GM12878 (cell line): Measurements from ENCODE around the gene TSHB. TPM values are rescaled to one million over a fixed set of nuclear protein-coding genes. Genes with fewer than 3 reads are reported as not detected.

Source experiments
- ATAC-seq: fragments of 200-7000 bp; cut with Tn5 transposase; 3 replicates; pipeline ENCODE4 v1.9.1; 2020; ENCODE audit warnings: mild to moderate bottlenecking, moderate library complexity
- BruUV-seq: library from RNA; stranded (reverse); fragments of 400-500 nt; replicated peaks from 2 replicates; lab custom pipeline; 2021; lab: Mats Ljungman, UMichigan
- CTCF ChIA-PET: fragments of 300-600 bp; sonication (Branson Sonifier 250); formaldehyde crosslinking; extraction: SDS; loops from one replicate; lab custom pipeline; 2021; ENCODE audit warnings: inconsistent platforms; lab: Yijun Ruan, JAX
- POLR2A ChIA-PET: fragments of 350-600 bp; formaldehyde crosslinking; extraction: SDS; loops from one replicate; lab custom pipeline; 2021; ENCODE audit warnings: inconsistent platforms; lab: Charles Lee
- RAD21 ChIA-PET: fragments of 300-600 bp; sonication (Branson Sonifier 250); formaldehyde crosslinking; loops from one replicate; lab custom pipeline; 2023; ENCODE audit warnings: antibody characterized with exemption; ENCODE audit not compliant: unreplicated experiment; lab: Charles Lee
- SMC1A ChIA-PET: fragments of 300-600 bp; sonication (Branson Sonifier 250); formaldehyde crosslinking; loops from one replicate; lab custom pipeline; 2023; ENCODE audit not compliant: unreplicated experiment, uncharacterized antibody; lab: Charles Lee
- DNase-seq: peaks from one replicate; pipeline ENCODE4 v3.0.0-alpha.2; 2011; ENCODE audit warnings: low read depth, low spot score
- FAIRE-seq: peaks from 3 replicates; lab custom pipeline; 2011; peaks lifted over from hg19 to GRCh38; lab: Jason Lieb, UNC
- H2AFZ ChIP-seq: 2 replicates; pipeline ENCODE4 v1.6.0; 2011; ENCODE audit warnings: low read depth, low read length, control low read depth; ENCODE audit not compliant: control insufficient read depth
- H3K27ac ChIP-seq: 2 replicates; pipeline ENCODE4 v1.5.1; 2011; ENCODE audit warnings: control low read depth; ENCODE audit not compliant: control insufficient read depth, insufficient read depth
- H3K27me3 ChIP-seq, 2 experiments: replicated peaks in 1 of 2; 2 replicates each; pipeline versions ENCODE4 v1.6.0 to v1.6.1; 2011; ENCODE audit warnings: low read length in 1 of 2; ENCODE audit not compliant: control insufficient read depth in 2 of 2, insufficient read depth in 2 of 2
- H3K36me3 ChIP-seq, 2 experiments: 2 replicates each; pipeline ENCODE4 v1.5.1; 2011; ENCODE audit warnings: low read length in 1 of 2; ENCODE audit not compliant: control insufficient read depth in 2 of 2, insufficient read depth in 2 of 2
- H3K4me1 ChIP-seq: 2 replicates; pipeline ENCODE4 v1.6.1; 2011; ENCODE audit warnings: mild to moderate bottlenecking, low read length, moderate library complexity, mixed read lengths; ENCODE audit not compliant: control insufficient read depth, insufficient read depth
- H3K4me2 ChIP-seq: 2 replicates; pipeline ENCODE4 v1.6.0; 2011; ENCODE audit warnings: control low read depth; ENCODE audit not compliant: control insufficient read depth, insufficient read depth
- H3K4me3 ChIP-seq: fragments of 200-600 bp; sonication (generic); 2 replicates; pipeline ENCODE4 v1.5.1; 2016
- H3K79me2 ChIP-seq: 2 replicates; pipeline ENCODE4 v1.6.0; 2011; ENCODE audit warnings: low read length; ENCODE audit not compliant: control insufficient read depth, insufficient read depth
- H3K9ac ChIP-seq: 2 replicates; pipeline ENCODE4 v1.8.0; 2011; ENCODE audit warnings: low read length, control low read depth, mixed read lengths; ENCODE audit not compliant: control insufficient read depth, insufficient read depth
- H3K9me3 ChIP-seq: replicated peaks from 3 replicates; pipeline ENCODE4 v1.5.1; 2011; ENCODE audit warnings: mild to moderate bottlenecking, low read length; ENCODE audit not compliant: control insufficient read depth, insufficient read depth
- H4K20me1 ChIP-seq: 2 replicates; pipeline ENCODE4 v1.6.0; 2011; ENCODE audit not compliant: control insufficient read depth, insufficient read depth
- ATF7 ChIP-seq: fragments of 450-650 bp; IDR thresholded peaks from 2 replicates; pipeline ENCODE4 v1.6.1; 2016; ENCODE audit warnings: low read depth, mild to moderate bottlenecking
- CEBPZ ChIP-seq: fragments of 150-350 bp; IDR thresholded peaks from 2 replicates; pipeline ENCODE4 v1.6.1; 2016; ENCODE audit warnings: low read depth, low read length
- CREB1 ChIP-seq: IDR thresholded peaks from 2 replicates; pipeline ENCODE4 v1.6.1; 2012; ENCODE audit warnings: low read depth, mild to moderate bottlenecking, inconsistent platforms
- EED ChIP-seq: sonication (generic); IDR thresholded peaks from 2 replicates; pipeline ENCODE4 v1.6.1; 2016; ENCODE audit warnings: antibody characterized with exemption, low read depth
- EGR1 ChIP-seq, 2 experiments: IDR thresholded peaks; 1 replicate in 1 of 2; 2 replicates in 1 of 2; pipeline ENCODE4 v1.6.1; 2011 to 2012; ENCODE audit warnings: low read depth in 2 of 2, low read length in 2 of 2, borderline replicate concordance in 1 of 2, mild to moderate bottlenecking in 1 of 2, moderate library complexity in 1 of 2
- HDAC6 ChIP-seq: fragments of 200-600 bp; sonication (generic); IDR thresholded peaks from one replicate; pipeline ENCODE4 v1.8.0; 2017; ENCODE audit warnings: antibody characterized with exemption; ENCODE audit not compliant: unreplicated experiment
- KDM1A ChIP-seq: fragments of 200-600 bp; sonication (generic); IDR thresholded peaks from 2 replicates; pipeline ENCODE4 v1.6.1; 2016; ENCODE audit warnings: borderline replicate concordance
- NR2C2 ChIP-seq: IDR thresholded peaks from 2 replicates; pipeline ENCODE4 v1.6.1; 2011; ENCODE audit warnings: borderline replicate concordance, low read depth; ENCODE audit not compliant: control insufficient read depth, insufficient read length
- TCF12 ChIP-seq: IDR thresholded peaks from 2 replicates; pipeline ENCODE4 v1.6.1; 2011; ENCODE audit warnings: low read depth, mild to moderate bottlenecking, low read length
- WRNIP1 ChIP-seq: IDR thresholded peaks from 2 replicates; pipeline ENCODE4 v1.6.1; 2011; ENCODE audit warnings: low read depth, low read length, improper control_type of control experiment, borderline replicate concordance
- ZNF384 ChIP-seq: IDR thresholded peaks from 2 replicates; pipeline ENCODE4 v1.6.1; 2012; ENCODE audit warnings: low read depth, mild to moderate bottlenecking, low read length, improper control_type of control experiment, borderline replicate concordance
- WGBS: methylation state at CpG from one replicate; pipeline ENCODE4 v1.1.6; 2016; ENCODE audit warnings: low lambda C conversion rate; ENCODE audit not compliant: insufficient replicate concordance, insufficient coverage; ENCODE audit errors: missing lambda C conversion rate; 5-methylcytosine and 5-hydroxymethylcytosine counted together
- in situ Hi-C: fragments of 300-500 bp; cut with MboI; formaldehyde crosslinking; loops from 9 replicates; pipeline ENCODE4 v1.14.3; 2018; ENCODE audit warnings: mixed read lengths
- intact Hi-C: fragments of 100-400 bp; cut with micrococcal nuclease; formaldehyde crosslinking; loops from one replicate; pipeline ENCODE4 v1.14.2; 2022; ENCODE audit not compliant: unreplicated experiment
- polyA plus RNA-seq, 11 experiments: library from polyadenylated mRNA; depleted of rRNA in 4 of 11; unstranded in 6 of 11; stranded (reverse) in 5 of 11; fragments of >200 nt; fragmentation: Nextera tagmentation in 4 of 11; fragmentation: Illumina TruSeq in 1 of 11; extraction: Ambion mirVana in 4 of 11; extraction: Trizol in 1 of 11; gene quantifications; 1 replicate in 1 of 11; 2 replicates in 10 of 11; pipeline versions ENCODE4 v1.2.1 to v1.2.3, GENCODE V29; 2011 to 2016; ENCODE audit warnings: inconsistent platforms in 2 of 11, missing spikeins in 2 of 11, low read depth in 1 of 11
- total RNA-seq, 4 experiments: library from RNA; depleted of rRNA in 3 of 4; stranded (reverse); fragments of >200 nt in 3 of 4; fragmentation: Illumina TruSeq in 1 of 4; extraction: Trizol in 1 of 4; gene quantifications; 2 replicates each; pipeline versions ENCODE4 v1.2.1 to v1.2.3, GENCODE V29; 2013 to 2021
- TF ChIP-seq, protein P1 (sequence below): fragments of 450-650 bp; formaldehyde crosslinking; IDR thresholded peaks from 2 replicates; pipeline ENCODE4 v1.5.0; 2022; ENCODE audit warnings: mild to moderate bottlenecking, missing genetic modification characterization

Gene TSHB
- total and polyA plus RNA-seq, 10 of the 15 experiments (the other 5 are each of a cell fraction or from before 2014, with no cell fraction given) = not detected

DNA sequence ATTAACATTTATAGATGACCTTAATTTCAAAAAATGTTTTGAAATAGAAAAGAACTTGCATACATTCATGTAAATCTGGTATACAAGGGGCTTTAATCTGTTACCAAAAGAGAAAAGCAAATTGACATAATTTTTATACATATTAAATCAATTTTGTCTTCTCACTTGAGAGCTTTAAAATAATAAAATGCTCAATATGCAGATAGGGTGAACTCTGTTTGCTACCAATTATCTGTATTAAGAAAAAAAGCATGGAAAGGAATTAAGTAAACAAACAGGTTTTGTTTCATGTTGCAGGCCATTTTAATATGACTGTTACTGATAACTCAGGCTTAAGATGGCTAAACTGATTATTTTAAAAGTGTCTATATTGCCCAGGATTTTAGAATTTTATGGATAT, 6.0 kb upstream of the TSHB start:
- no peak for ATAC-seq
- H3K4me3 ChIP-seq = no peak overlapping the region

GRCh38 chr1:115031595-115031994, 2.0 kb downstream of the TSHB start:
- CTCF ChIA-PET = interaction anchor here (0.6 to 2.0 kb wide), 5 partner anchors 11 to 901 kb away, joined by 3 to 4 read pairs (median 3); no protein-coding TSS in a partner anchor
- Histone ChIP-seq H4K20me1 (no peaks in the 10 kb centered on the region), H3K27ac (no peak overlapping the region), H3K36me3 (no peaks in the 10 kb centered on the region), H3K79me2 (no peaks in the 10 kb centered on the region), H3K4me1 (no peaks in the 10 kb centered on the region), H3K4me2 (no peak overlapping the region), H3K9ac (no peak overlapping the region), H3K9me3 (no peaks in the 10 kb centered on the region), H3K4me3 (no peak overlapping the region), H3K27me3 (no peaks in the 10 kb centered on the region), H2AFZ (no peak overlapping the region)
- SMC1A ChIA-PET = no interaction called here
- POLR2A ChIA-PET = no interaction called here
- DNase-seq = no peak
- intact Hi-C loops (no loop called here), in situ Hi-C loops (no loop called here)
- no peak for FAIRE-seq
- ATAC-seq = no peak
- RAD21 ChIA-PET = no interaction called here
- 55% methylated on average over 2 of the region's 2 CpGs for WGBS
- BruUV-seq = no TSS peak
- TF ChIP-seq, protein P1, sequence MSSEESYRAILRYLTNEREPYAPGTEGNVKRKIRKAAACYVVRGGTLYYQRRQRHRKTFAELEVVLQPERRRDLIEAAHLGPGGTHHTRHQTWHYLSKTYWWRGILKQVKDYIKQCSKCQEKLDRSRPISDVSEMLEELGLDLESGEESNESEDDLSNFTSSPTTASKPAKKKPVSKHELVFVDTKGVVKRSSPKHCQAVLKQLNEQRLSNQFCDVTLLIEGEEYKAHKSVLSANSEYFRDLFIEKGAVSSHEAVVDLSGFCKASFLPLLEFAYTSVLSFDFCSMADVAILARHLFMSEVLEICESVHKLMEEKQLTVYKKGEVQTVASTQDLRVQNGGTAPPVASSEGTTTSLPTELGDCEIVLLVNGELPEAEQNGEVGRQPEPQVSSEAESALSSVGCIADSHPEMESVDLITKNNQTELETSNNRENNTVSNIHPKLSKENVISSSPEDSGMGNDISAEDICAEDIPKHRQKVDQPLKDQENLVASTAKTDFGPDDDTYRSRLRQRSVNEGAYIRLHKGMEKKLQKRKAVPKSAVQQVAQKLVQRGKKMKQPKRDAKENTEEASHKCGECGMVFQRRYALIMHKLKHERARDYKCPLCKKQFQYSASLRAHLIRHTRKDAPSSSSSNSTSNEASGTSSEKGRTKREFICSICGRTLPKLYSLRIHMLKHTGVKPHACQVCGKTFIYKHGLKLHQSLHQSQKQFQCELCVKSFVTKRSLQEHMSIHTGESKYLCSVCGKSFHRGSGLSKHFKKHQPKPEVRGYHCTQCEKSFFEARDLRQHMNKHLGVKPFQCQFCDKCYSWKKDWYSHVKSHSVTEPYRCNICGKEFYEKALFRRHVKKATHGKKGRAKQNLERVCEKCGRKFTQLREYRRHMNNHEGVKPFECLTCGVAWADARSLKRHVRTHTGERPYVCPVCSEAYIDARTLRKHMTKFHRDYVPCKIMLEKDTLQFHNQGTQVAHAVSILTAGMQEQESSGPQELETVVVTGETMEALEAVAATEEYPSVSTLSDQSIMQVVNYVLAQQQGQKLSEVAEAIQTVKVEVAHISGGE (CRISPR knock-in tag) = no peak
- TF ChIP-seq EGR1 (IDR thresholded peaks at IDR 0.05; ENCODE audit: borderline replicate concordance in 1 of 2, low read depth in 2 of 2, low read length in 2 of 2) (no peak), NR2C2 (no peak), HDAC6 (no peak), ATF7 (no peak), ZNF384 (no peak), CEBPZ (no peak), TCF12 (no peak), WRNIP1 (no peak), CREB1 (no peak), KDM1A (no peak)

More for the DNA sequence above, 6.0 kb upstream of the TSHB start:
- no peaks in the 10 kb centered on the region for H3K36me3 ChIP-seq
- CTCF ChIA-PET = interaction anchor here (0.5 to 1.5 kb wide), 3 partner anchors 11 to 950 kb away, joined by 3 to 5 read pairs (median 3); no protein-coding TSS in a partner anchor
- DNase-seq = no peak
- no peak for TF ChIP-seq EED
- TF ChIP-seq, all 136 proteins: peak for 0
- Histone ChIP-seq H3K27ac (no peak overlapping the region), H3K4me2 (no peak overlapping the region), H3K9ac (no peak overlapping the region), H3K9me3 (no peaks in the 10 kb centered on the region), H2AFZ (no peak overlapping the region), H3K4me1 (no peaks in the 10 kb centered on the region), H4K20me1 (no peaks in the 10 kb centered on the region), H3K79me2 (no peaks in the 10 kb centered on the region), H3K27me3 (no peaks in the 10 kb centered on the region)
- intact Hi-C loops (no loop called here), in situ Hi-C loops (no loop called here)
- ChIA-PET RAD21 (interaction anchor here (1.1 kb wide), 1 partner anchor 30 kb away, joined by 3 read pairs; no protein-coding TSS in a partner anchor), POLR2A (no interaction called here), SMC1A (interaction anchor here (1.5 kb wide), 1 partner anchor 25 kb away, joined by 3 read pairs; no protein-coding TSS in a partner anchor)
- no peak for FAIRE-seq
- BruUV-seq = no TSS peak
